Esophagus squamous epithelium (tissue), 5 donors: ENCODE results near the gene SAXO1. TPM values are rescaled to one million over a fixed set of nuclear protein-coding genes. Genes with fewer than 3 reads are reported as not detected.
"Not testable (repeated sequence)": the region's sequence is repeated elsewhere in the genome, so short reads cannot be mapped to it uniquely, and the experiment has no call there.

Experiments used
- DNase-seq: peaks from one replicate; lab custom pipeline; 2025; lab: John Stamatoyannopoulos, UW
- H3K27ac ChIP-seq, 4 donors: fragments of 200-600 bp; sonication (generic); one replicate each; pipeline ENCODE4 v1.5.1; 2016 to 2019; ENCODE audit warnings: mild to moderate bottlenecking in 1 of 4
- H3K27me3 ChIP-seq, 4 donors: fragments of 200-600 bp; sonication (generic); 1 replicate in 3 of 4; 2 replicates in 1 of 4; pipeline versions ENCODE4 v1.5.1 to v1.6.0; 2017 to 2021; ENCODE audit warnings: antibody characterized with exemption in 1 of 4
- H3K36me3 ChIP-seq, 3 donors: fragments of 200-600 bp; sonication (generic); one replicate each; pipeline ENCODE4 v1.5.1; 2016 to 2019
- H3K4me1 ChIP-seq, 3 donors: fragments of 200-600 bp; sonication (generic); one replicate each; pipeline ENCODE4 v1.5.1; 2017 to 2019
- H3K4me3 ChIP-seq, 4 donors: fragments of 200-600 bp; sonication (generic); 1 replicate in 3 of 4; 2 replicates in 1 of 4; pipeline ENCODE4 v1.5.1; 2016 to 2019; ENCODE audit warnings: mild to moderate bottlenecking in 2 of 4, moderate library complexity in 1 of 4
- H3K9me3 ChIP-seq, 3 donors: fragments of 200-600 bp; sonication (generic); one replicate each; pipeline ENCODE4 v1.5.1; 2016 to 2019
- POLR2A ChIP-seq, 4 donors: fragments of 450-650 bp; IDR thresholded peaks; one replicate each; pipeline ENCODE4 v1.6.1; 2017; ENCODE audit warnings: antibody characterized with exemption in 4 of 4, mild to moderate bottlenecking in 4 of 4, moderate library complexity in 3 of 4
- WGBS, 2 donors: methylation state at CpG; one replicate each; pipeline ENCODE4 v1.1.5; 2018; 5-methylcytosine and 5-hydroxymethylcytosine counted together
- intact Hi-C: fragments of 100-400 bp; cut with DNase I; formaldehyde crosslinking; loops from one replicate; pipeline ENCODE4 v1.15.0; 2022
- total RNA-seq, 4 donors: library from RNA; depleted of rRNA; stranded (reverse); fragments of >200 nt; gene quantifications; one replicate each; pipeline ENCODE4 v1.1.0, GENCODE V29; 2016
- TF ChIP-seq, protein P1 (sequence below), 6 experiments: fragments of 450-650 bp in 4 of 6; fragments of 200-600 bp in 2 of 6; sonication (generic) in 2 of 6; IDR thresholded peaks; one replicate each; pipeline ENCODE4 v1.5.1; 2016 to 2019; ENCODE audit warnings: antibody characterized with exemption in 6 of 6, mild to moderate bottlenecking in 4 of 6, moderate library complexity in 4 of 6
- donor health status: DM: yes; HTN: yes; CAD: no.

SAXO1 gene
- total RNA-seq, 4 donors from 2014 or later = not detected

GRCh38 chr9:19022206-19022605 lies 10.8 kb downstream of the SAXO1 start:
- Histone ChIP-seq H3K27me3 (no peaks in the 10 kb centered on the region), H3K4me1 (no peaks in the 10 kb centered on the region), H3K9me3 (no peaks in the 10 kb centered on the region), H3K4me3 (no peak overlapping the region), H3K36me3 (no peaks in the 10 kb centered on the region), H3K27ac (no peak overlapping the region)
- no peak for DNase-seq
- intact Hi-C loops = no loop called here
- TF ChIP-seq, protein P1, sequence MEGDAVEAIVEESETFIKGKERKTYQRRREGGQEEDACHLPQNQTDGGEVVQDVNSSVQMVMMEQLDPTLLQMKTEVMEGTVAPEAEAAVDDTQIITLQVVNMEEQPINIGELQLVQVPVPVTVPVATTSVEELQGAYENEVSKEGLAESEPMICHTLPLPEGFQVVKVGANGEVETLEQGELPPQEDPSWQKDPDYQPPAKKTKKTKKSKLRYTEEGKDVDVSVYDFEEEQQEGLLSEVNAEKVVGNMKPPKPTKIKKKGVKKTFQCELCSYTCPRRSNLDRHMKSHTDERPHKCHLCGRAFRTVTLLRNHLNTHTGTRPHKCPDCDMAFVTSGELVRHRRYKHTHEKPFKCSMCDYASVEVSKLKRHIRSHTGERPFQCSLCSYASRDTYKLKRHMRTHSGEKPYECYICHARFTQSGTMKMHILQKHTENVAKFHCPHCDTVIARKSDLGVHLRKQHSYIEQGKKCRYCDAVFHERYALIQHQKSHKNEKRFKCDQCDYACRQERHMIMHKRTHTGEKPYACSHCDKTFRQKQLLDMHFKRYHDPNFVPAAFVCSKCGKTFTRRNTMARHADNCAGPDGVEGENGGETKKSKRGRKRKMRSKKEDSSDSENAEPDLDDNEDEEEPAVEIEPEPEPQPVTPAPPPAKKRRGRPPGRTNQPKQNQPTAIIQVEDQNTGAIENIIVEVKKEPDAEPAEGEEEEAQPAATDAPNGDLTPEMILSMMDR (IDR thresholded peaks at IDR 0.05) = no peak
- no peak for TF ChIP-seq POLR2A (IDR thresholded peaks at IDR 0.05)
- WGBS, 2 donors = 40 to 100% methylated on average over 1 to 2 of the region's 2 CpGs

DNA sequence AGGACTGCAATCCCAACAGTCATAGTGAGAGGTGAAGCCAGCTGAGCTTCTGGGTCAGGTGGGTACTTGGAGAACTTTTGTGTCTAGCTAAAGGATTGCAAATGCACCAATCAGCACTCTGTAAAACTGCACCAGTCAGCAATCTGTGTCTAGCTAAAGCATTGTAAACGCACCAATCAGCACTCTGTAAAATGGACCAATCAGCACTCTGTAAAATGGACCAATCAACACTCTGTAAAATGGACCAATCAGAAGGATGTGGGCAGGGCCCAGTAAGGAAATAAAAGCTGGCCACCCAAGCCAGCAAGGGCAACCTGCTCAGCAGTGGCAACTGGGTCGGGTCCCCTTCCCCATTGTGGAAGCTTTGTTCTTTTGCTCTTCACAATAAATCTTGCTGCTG lies 11.4 kb downstream of the SAXO1 start:
- H3K27ac ChIP-seq, H3K4me1 ChIP-seq, DNase-seq, H3K9me3 ChIP-seq, H3K4me3 ChIP-seq, H3K36me3 ChIP-seq, intact Hi-C loops, H3K27me3 ChIP-seq: not testable (repeated sequence)
- 83 to 100% methylated on average over 1 to 2 of the region's 2 CpGs for WGBS, 2 donors

DNA sequence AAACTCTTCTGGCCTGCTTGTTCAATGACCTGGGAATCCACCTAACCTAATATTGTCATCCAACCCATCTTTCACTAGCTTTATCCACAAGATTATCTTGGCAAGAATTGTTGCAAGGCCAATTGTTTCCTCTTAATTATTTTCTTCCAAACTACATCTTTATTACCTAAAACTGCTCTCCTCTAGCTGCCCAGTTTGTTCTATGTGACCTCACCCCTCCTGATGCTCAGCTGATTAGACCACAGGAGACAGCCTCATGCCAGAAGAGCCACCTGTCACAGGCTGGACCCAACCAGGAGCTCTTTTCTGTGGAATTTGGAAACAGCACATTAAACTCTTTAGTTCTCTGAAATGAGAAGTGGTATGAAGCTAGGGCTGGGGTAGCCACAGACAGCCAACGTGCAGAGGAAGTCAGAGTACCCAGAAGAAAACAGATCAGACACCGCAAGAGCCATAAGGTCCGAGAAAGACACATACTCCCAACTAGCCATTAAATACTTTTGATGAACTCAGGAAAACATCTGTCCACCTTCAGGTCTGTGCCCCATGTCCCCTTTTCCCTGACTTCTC lies 12.0 kb downstream of the SAXO1 start:
- H3K27ac ChIP-seq = no peak overlapping the region
- H3K4me3 ChIP-seq = no peak overlapping the region
- intact Hi-C loops = no loop called here
- no peaks in the 10 kb centered on the region for H3K9me3 ChIP-seq
- no peaks in the 10 kb centered on the region for H3K36me3 ChIP-seq
- no peaks in the 10 kb centered on the region for H3K4me1 ChIP-seq
- 75 to 85% methylated on average over 3 of the region's 3 CpGs for WGBS, 2 donors
- H3K27me3 ChIP-seq = no peaks in the 10 kb centered on the region
- no peak for DNase-seq
- no peak for TF ChIP-seq POLR2A (IDR thresholded peaks at IDR 0.05)
- TF ChIP-seq, protein P1 (IDR thresholded peaks at IDR 0.05) = no peak

DNA sequence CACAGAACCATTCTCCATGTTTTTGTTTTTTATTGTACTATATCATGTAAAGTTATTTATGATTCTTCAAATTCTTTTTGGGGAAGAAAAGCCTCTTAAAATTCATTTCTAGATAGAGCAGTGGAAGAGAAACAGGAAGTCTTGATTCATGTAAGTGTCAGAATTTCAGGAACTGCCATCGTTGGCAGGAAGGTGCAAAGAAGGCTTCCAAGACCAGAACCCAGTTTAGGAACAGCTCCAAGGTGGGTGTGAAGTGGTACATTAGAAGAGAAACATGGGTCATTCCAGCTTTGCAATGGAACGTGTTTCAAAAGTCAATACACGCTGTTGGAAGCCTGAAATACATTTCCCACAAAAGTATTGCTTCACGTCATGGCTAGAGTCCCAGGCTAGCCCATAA lies 14.8 kb downstream of the SAXO1 start:
- intact Hi-C loops = loop anchor here (10.0 kb wide), 1 partner anchor 763 kb away; no protein-coding TSS in a partner anchor
- no peak for DNase-seq

DNA sequence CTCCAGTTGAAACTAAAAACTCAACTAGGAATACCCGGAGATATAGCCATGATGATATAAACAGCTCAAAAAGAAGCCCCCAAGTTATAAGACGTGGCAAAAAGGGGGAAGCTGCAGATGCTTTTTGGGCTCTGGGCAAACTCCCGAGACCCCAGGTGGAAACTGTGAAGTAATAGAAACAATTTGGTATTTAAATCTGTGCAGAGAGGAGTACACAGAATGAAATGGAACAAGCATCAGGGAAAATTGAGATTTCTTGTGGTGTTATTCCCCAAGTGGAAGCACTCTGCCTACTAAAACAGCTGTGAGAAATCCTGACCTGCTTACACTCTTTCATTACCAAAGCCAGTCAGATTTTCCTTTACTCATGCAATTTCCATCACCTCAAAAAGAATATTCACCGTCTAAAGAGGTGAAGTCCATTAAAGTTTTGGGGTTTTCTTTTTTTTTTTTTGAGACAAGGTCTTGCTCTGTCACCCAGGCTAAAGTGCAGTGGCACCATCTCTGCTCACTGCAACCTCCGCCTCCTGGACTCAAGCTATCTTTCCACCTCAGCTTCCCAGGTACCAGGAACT lies 23.5 kb downstream of the SAXO1 start:
- intact Hi-C loops = no loop called here
- WGBS, 2 donors = 80 to 81% methylated on average over 5 of the region's 5 CpGs
- Histone ChIP-seq H3K4me1 (peaks cover 0 to 8% (median 0%) of the 10 kb centered on the region in 3 donors), H3K36me3 (no peaks in the 10 kb centered on the region), H3K9me3 (no peaks in the 10 kb centered on the region), H3K4me3 (no peak overlapping the region), H3K27ac (no peak overlapping the region), H3K27me3 (no peaks in the 10 kb centered on the region)
- TF ChIP-seq POLR2A (IDR thresholded peaks at IDR 0.05) = no peak
- TF ChIP-seq, protein P1 (IDR thresholded peaks at IDR 0.05) = no peak
- no peak for DNase-seq

More for the DNA sequence above, 14.8 kb downstream of the SAXO1 start:
- no peak overlapping the region for H3K4me3 ChIP-seq
- 39 to 60% methylated on average over 4 of the region's 4 CpGs for WGBS, 2 donors
- H3K27ac ChIP-seq = no peak overlapping the region
- H3K9me3 ChIP-seq = no peaks in the 10 kb centered on the region
- no peaks in the 10 kb centered on the region for H3K36me3 ChIP-seq
- peaks cover 0 to under 1% (median 0%) of the 10 kb centered on the region in 3 donors for H3K4me1 ChIP-seq
- H3K27me3 ChIP-seq = no peaks in the 10 kb centered on the region
- TF ChIP-seq, protein P1 (IDR thresholded peaks at IDR 0.05) = no peak
- TF ChIP-seq POLR2A (IDR thresholded peaks at IDR 0.05) = no peak
